NOMO-1 treated with dmso at 0.1 percent for 144 hours (cell line): ENCODE data around the gene RPP30.
"Not testable (repeated sequence)": the region's sequence is repeated elsewhere in the genome, so short reads cannot be mapped to it uniquely, and the experiment has no call there.

Experiments
- DNase-seq: peaks from one replicate; lab custom pipeline; 2025; ENCODE audit not compliant: unreplicated experiment; lab: John Stamatoyannopoulos, UW

RPP30 gene

DNA sequence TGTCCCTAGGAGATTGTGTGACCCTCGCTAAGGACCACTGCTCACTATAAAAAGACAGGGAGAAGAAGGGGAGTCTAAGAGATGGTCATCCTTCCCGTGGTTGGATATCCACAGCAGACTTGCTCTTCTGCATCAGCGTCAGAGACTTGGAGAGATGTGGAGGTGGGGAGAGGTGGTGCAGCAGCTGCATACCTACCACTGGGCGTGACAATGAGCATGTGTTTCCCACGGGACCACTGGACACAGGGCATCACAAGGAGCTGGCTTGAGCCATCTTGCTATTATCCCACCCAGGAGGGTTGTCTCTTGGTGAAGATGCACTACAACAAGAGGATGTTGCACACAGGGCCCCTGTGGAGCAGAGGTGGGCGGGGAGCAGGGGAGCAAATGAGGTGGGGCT is 67.9 kb downstream of the RPP30 start:
- no peak for DNase-seq

DNA sequence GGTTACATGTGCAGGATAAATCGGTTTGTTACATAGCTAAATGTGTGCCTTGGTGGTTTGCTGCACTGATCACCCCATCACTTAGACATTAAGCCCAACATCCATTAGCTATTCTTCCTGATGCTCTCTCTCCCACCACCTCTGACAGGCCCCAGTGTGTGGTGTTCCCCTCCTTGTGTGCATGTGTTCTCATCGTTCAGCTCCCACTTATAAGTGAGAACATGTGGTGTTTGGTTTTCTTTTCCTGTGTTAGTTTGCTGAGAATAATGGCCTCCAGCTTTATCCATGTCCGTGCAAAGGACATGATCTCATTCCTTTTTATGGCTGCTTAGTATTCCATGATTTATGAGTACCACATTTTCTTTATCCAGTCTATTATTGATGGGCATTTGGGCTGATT is 71.2 kb downstream of the RPP30 start:
- not testable (repeated sequence) for DNase-seq

DNA sequence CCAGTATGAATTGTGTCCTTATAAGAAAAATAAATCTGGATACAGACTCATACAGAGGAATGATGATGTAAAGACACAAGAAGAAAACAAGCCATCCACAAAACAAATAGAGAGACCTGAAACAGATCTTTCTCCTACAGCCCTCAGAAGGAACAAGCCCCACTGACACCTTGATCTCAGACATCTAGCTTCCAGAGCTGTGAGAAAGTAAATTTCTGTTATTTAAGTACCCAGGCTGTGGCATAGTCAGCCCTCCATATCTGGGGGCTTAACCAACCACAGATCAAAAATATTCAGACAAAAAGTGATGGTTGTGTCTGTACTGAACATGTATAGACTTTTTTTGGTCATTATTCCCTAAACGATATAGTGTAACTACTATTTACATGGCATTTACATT is 73.0 kb downstream of the RPP30 start:
- no peak for DNase-seq

DNA sequence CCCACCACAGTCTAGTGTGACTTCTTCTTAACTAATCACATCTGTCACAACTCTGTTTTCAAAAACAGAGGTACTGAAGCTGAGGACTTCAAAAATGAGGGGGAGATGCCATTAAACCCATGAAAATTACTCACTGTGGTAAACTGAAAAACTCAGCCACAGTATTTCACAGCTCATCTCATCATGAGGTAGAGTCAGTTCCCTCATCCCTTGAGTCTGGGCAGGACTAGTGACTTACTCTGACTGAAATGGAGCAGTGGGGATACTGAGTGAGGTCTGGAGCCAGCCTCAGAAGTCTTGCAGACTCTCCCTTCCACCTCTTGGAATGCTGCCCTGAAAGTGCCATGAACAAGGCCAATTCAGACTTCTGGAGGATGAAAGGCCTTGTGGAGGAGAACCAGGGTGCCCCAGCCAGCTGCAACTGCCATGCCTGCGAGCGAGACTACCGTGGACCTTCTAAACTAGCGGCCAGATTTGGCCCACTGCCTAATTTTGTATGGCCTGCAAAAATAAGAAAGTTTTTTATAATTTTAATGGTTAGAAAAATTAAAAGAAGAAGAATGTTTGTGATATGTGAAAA is 73.8 kb downstream of the RPP30 start:
- no peak for DNase-seq

DNA sequence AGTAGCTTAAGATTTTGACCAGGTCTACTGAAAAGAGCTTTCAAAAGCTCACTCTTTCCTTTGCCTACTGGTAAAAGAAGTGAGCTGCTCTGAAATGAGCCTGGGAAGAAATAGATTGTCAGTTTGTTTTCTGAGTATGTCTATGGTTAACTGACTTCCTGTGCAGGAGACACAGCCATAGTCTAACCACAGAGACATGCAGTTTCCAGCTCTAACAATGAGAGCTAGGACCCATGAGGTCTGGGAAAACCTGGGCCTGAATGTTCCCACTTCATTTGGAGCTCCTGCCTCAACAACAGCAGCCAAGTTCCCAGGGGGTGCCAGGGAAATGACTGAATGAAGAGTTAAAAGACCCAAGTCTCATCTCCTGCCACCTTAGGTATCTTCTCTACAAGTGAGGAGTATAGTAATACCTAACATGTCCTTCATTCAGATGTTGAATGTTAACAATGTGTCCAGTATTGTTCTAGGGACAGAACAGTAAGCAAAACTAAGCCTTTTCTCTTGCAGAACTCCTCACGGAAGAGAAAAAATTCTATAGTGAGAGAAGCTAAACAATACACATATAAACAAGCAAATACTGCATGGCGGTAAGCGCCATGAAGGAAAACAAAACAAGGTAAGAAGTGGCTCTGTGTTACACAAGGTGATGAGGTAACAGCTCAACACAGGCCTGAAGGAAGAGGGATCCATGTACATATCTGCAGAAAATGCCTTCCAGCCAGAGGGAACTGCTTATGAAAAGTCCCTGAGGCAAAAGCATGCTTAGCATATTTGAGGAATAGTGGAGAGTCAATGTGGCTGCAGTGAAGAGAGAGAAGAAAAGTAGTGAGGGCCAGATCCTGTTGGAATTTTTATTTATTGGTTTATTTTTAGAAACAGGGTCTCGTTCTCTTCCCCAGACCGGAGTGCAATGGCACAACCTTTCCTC is 75.5 kb downstream of the RPP30 start:
- DNase-seq: no peak
